K562 (cell line): ENCODE measurements around the gene NEUROD2. TPM values are rescaled to one million over a fixed set of nuclear protein-coding genes. Genes with fewer than 3 reads are reported as not detected.

Experiments
- ATAC-seq: fragments of 200-7000 bp; cut with Tn5 transposase; 3 replicates; pipeline ENCODE4 v1.9.1; 2020; ENCODE audit warnings: moderate library complexity
- BruUV-seq: library from RNA; stranded (reverse); fragments of 400-500 nt; replicated peaks from 2 replicates; lab custom pipeline; 2021; lab: Mats Ljungman, UMichigan
- CTCF ChIA-PET: fragments of 300-600 bp; formaldehyde crosslinking; extraction: SDS; loops from one replicate; lab custom pipeline; 2021; ENCODE audit warnings: low intra/inter-chr PET ratio; lab: Yijun Ruan, JAX
- POLR2A ChIA-PET: fragments of 300-600, 350-650 bp; sonication (Branson Sonifier 250); formaldehyde crosslinking; extraction: SDS; loops from one replicate; lab custom pipeline; 2021; ENCODE audit warnings: antibody characterized with exemption, inconsistent platforms; lab: Yijun Ruan, JAX
- DNase-seq, 4 experiments: peaks; one replicate each; pipeline versions ENCODE4 v3.0.0 to v3.0.0-alpha.2; 2011 to 2018; ENCODE audit warnings: low spot score in 3 of 4, mixed read lengths in 3 of 4; ENCODE audit errors: extremely low read depth in 1 of 4
- FAIRE-seq: peaks from 2 replicates; lab custom pipeline; 2011; peaks lifted over from hg19 to GRCh38; lab: Jason Lieb, UNC
- H2AFZ ChIP-seq: 2 replicates; pipeline ENCODE4 v1.6.0; 2011; ENCODE audit warnings: low read depth, low read length, control low read depth, inconsistent platforms
- H3K27ac ChIP-seq: fragments of 200-600 bp; 3 replicates; pipeline ENCODE4 v1.8.0; 2011; ENCODE audit warnings: low read depth, mild to moderate bottlenecking, control low read depth, inconsistent platforms, low read length, moderate library complexity, mixed read lengths; ENCODE audit errors: extremely low read depth
- H3K27me3 ChIP-seq, 2 experiments: fragments of 300-600 bp in 1 of 2; 2 replicates in 1 of 2; 3 replicates in 1 of 2; pipeline versions ENCODE4 v1.6.0 to v1.8.0; 2011; ENCODE audit warnings: inconsistent platforms in 2 of 2, low read length in 2 of 2, mild to moderate bottlenecking in 1 of 2, mixed read lengths in 1 of 2, moderate library complexity in 1 of 2; ENCODE audit not compliant: control insufficient read depth in 2 of 2, insufficient read depth in 2 of 2
- H3K36me3 ChIP-seq: fragments of 300-600 bp; 3 replicates; pipeline ENCODE4 v1.8.0; 2011; ENCODE audit warnings: mild to moderate bottlenecking, low read length, inconsistent platforms; ENCODE audit not compliant: control insufficient read depth, insufficient read depth
- H3K4me1 ChIP-seq, 2 experiments: fragments of 200-600 bp in 1 of 2; replicated peaks in 1 of 2; 2 replicates in 1 of 2; 3 replicates in 1 of 2; pipeline versions ENCODE4 v1.5.1 to v1.8.0; 2011; ENCODE audit warnings: inconsistent platforms in 2 of 2, low read length in 2 of 2, mild to moderate bottlenecking in 1 of 2, mixed read lengths in 1 of 2, moderate library complexity in 1 of 2; ENCODE audit not compliant: control insufficient read depth in 2 of 2, insufficient read depth in 2 of 2
- H3K4me2 ChIP-seq: 2 replicates; pipeline ENCODE4 v1.6.1; 2011; ENCODE audit warnings: low read length, control low read depth, inconsistent platforms, mixed read lengths; ENCODE audit not compliant: insufficient read depth
- H3K4me3 ChIP-seq: fragments of 200-600 bp; sonication (generic), shearing (Covaris generic); 2 replicates; pipeline ENCODE4 v1.5.1; 2016; ENCODE audit warnings: control low read depth, inconsistent platforms
- H3K79me2 ChIP-seq: fragments of 200-600 bp; 3 replicates; pipeline ENCODE4 v1.8.0; 2011; ENCODE audit warnings: low read length, inconsistent platforms; ENCODE audit not compliant: control insufficient read depth, insufficient read depth
- H3K9ac ChIP-seq, 2 experiments: 2 replicates each; pipeline versions ENCODE4 v1.6.0 to v1.6.1; 2011; ENCODE audit warnings: low read depth in 2 of 2, low read length in 2 of 2, control low read depth in 1 of 2, inconsistent platforms in 1 of 2, mild to moderate bottlenecking in 1 of 2, mixed read lengths in 1 of 2; ENCODE audit not compliant: insufficient read depth in 1 of 2
- H3K9me1 ChIP-seq: one replicate; pipeline ENCODE4 v1.6.0; 2011; ENCODE audit warnings: inconsistent platforms, mild to moderate bottlenecking, low read length, moderate library complexity; ENCODE audit not compliant: control insufficient read depth, insufficient read depth
- H3K9me3 ChIP-seq: replicated peaks from 2 replicates; pipeline ENCODE4 v1.5.1; 2011; ENCODE audit warnings: low read depth, low read length, inconsistent platforms; ENCODE audit not compliant: control insufficient read depth, insufficient read depth
- H4K20me1 ChIP-seq: replicated peaks from 2 replicates; pipeline ENCODE4 v1.6.1; 2011; ENCODE audit warnings: low read length, inconsistent platforms, mixed read lengths; ENCODE audit not compliant: control insufficient read depth, insufficient read depth
- CTCF ChIP-seq, 3 experiments: IDR thresholded peaks in 2 of 3; conservative IDR thresholded peaks in 1 of 3; 2 replicates each; pipeline ENCODE4 v1.5.1; 2011 to 2012; ENCODE audit warnings: low read length in 3 of 3, mild to moderate bottlenecking in 3 of 3, control low read depth in 2 of 3, improper control_type of control experiment in 1 of 3, inconsistent platforms in 1 of 3, low read depth in 1 of 3, mixed read lengths in 1 of 3, moderate library complexity in 1 of 3; ENCODE audit not compliant: insufficient read depth in 2 of 3
- SMAD2 ChIP-seq: fragments of 150-350 bp; IDR thresholded peaks from 2 replicates; pipeline ENCODE4 v1.6.1; 2014; ENCODE audit warnings: low read depth, mild to moderate bottlenecking, low read length
- ZFP36 ChIP-seq: fragments of 150-350 bp; IDR thresholded peaks from 2 replicates; pipeline ENCODE4 v1.6.1; 2018; ENCODE audit warnings: low read length, low read depth; ENCODE audit not compliant: partially characterized antibody
- ZSCAN29 ChIP-seq: fragments of 450-650 bp; IDR thresholded peaks from 2 replicates; pipeline ENCODE4 v1.6.1; 2017
- WGBS: fragments of 100-300 bp; shearing (Covaris generic); methylation state at CpG from one replicate; pipeline ENCODE4 v1.1.6; 2016; ENCODE audit warnings: low coverage, mixed read lengths; ENCODE audit not compliant: insufficient coverage; ENCODE audit errors: missing lambda C conversion rate; 5-methylcytosine and 5-hydroxymethylcytosine counted together
- in situ Hi-C: fragments of 300-500 bp; cut with MboI; formaldehyde crosslinking; loops from 4 replicates; pipeline ENCODE4 v1.15.0; 2018; ENCODE audit warnings: inconsistent platforms, mixed read lengths
- intact Hi-C: fragments of 100-400 bp; cut with micrococcal nuclease; formaldehyde crosslinking; loops from 2 replicates; pipeline ENCODE4 v1.14.2; 2022
- polyA plus RNA-seq, 8 experiments: library from polyadenylated mRNA; depleted of rRNA in 4 of 8; stranded (reverse) in 5 of 8; unstranded in 3 of 8; fragments of >200 nt; fragmentation: Nextera tagmentation in 2 of 8; fragmentation: Illumina TruSeq in 1 of 8; extraction: Ambion mirVana in 2 of 8; extraction: Trizol in 1 of 8; gene quantifications; 2 replicates each; pipeline versions ENCODE4 v1.2.1 to v1.2.3, GENCODE V29; 2011 to 2014; ENCODE audit warnings: inconsistent platforms in 1 of 8, missing spikeins in 1 of 8
- total RNA-seq, 7 experiments: library from RNA; depleted of rRNA in 6 of 7; stranded (reverse); fragments of >200 nt in 6 of 7; fragmentation: Illumina TruSeq in 2 of 7; extraction: Trizol in 2 of 7; gene quantifications; 2 replicates each; pipeline versions ENCODE4 v1.2.1 to v1.2.3, GENCODE V29; 2011 to 2021; ENCODE audit warnings: low replicate concordance in 1 of 7

Gene NEUROD2
- total and polyA plus RNA-seq, 9 of the 15 experiments (the other 6 are each of a cell fraction or from before 2014, with no cell fraction given), result not detected

- ATAC-seq, result peak; percentile 26
- POLR2A ChIA-PET, result interaction anchor here (0.6 to 1.6 kb wide), 3 partner anchors 11 to 100 kb away, joined by 3 to 7 read pairs (median 4); no protein-coding TSS in a partner anchor
- H3K36me3 ChIP-seq, result no peaks in the 10 kb centered on the region
- TF ChIP-seq SMAD2 (no peak), CTCF (IDR thresholded peaks at IDR 0.05 in 2 of 3, conservative IDR thresholded peaks at IDR 0.05 in 1 of 3; ENCODE audit: insufficient read depth in 2 of 3, low read depth in 1 of 3, low read length in 3 of 3) (peak in 1 of 3 experiments; percentile 18; a peak in 2 of 6 replicates), ZSCAN29 (0 out of 2 replicates have a peak, but pooled peaks have one; percentile 34), ZFP36 (peak; percentile 62)
- in situ Hi-C loops, result no loop called here
- DNase-seq, result no peak
- peaks cover 0 to 41% of the 10 kb centered on the region in 2 experiments; a peak in 2 of 5 replicates for H3K4me1 ChIP-seq
- H3K27ac ChIP-seq, result no peak overlapping the region
- 35% methylated on average over 10 of the region's 10 CpGs for WGBS
- H3K4me2 ChIP-seq, result no peak overlapping the region
- intact Hi-C loops, result no loop called here
- H3K4me3 ChIP-seq, result no peak overlapping the region
- no peak for FAIRE-seq
- H3K79me2 ChIP-seq, result no peaks in the 10 kb centered on the region
- no peaks in the 10 kb centered on the region for H3K9me3 ChIP-seq
- H4K20me1 ChIP-seq, result no peaks in the 10 kb centered on the region
- H2AFZ ChIP-seq, result no peak overlapping the region
- H3K9me1 ChIP-seq, result no peaks in the 10 kb centered on the region
- CTCF ChIA-PET, result interaction anchor here (0.6 kb wide), 1 partner anchor 356 kb away, joined by 3 read pairs; no protein-coding TSS in a partner anchor
- no peaks in the 10 kb centered on the region for H3K27me3 ChIP-seq
- H3K9ac ChIP-seq, result peak overlapping the region in 1 of 2 experiments; percentile 28; a peak in 1 of 4 replicates
- no TSS peak for BruUV-seq
Observed at GRCh38 chr17:39628655-39629493, 21.2 kb upstream of the NEUROD2 start.
